ENCODE measurements around the gene APH1A. TPM values are rescaled to one million over a fixed set of nuclear protein-coding genes. Genes with fewer than 3 reads are reported as not detected.

Gene APH1A
- total and polyA plus RNA-seq, 2 of the 13 experiments (the other 11 are each of a cell fraction or from before 2014, with no cell fraction given), result 114 to 130 TPM

GRCh38 chr1:150256554-150257341 is 12.1 kb downstream of the APH1A start (continued):
- no peak for TF ChIP-seq ZNF784 (CRISPR knock-in tag; IDR thresholded peaks at IDR 0.05; ENCODE audit: borderline replicate concordance)
- TF ChIP-seq PHF20 (CRISPR knock-in tag; IDR thresholded peaks at IDR 0.05), result no peak
- peak; percentile 1 for TF ChIP-seq PHF5A (CRISPR knock-in tag; IDR thresholded peaks at IDR 0.05; ENCODE audit: low read depth, unreplicated experiment)
- 0 out of 2 replicates have a peak, but pooled peaks have one; percentile 45 for TF ChIP-seq ZBTB42 (CRISPR knock-in tag; IDR thresholded peaks at IDR 0.05)
- no peak for TF ChIP-seq TOE1 (CRISPR knock-in tag; IDR thresholded peaks at IDR 0.05)
- no peak for TF ChIP-seq KIAA2018 (CRISPR knock-in tag; IDR thresholded peaks at IDR 0.05; ENCODE audit: borderline replicate concordance)
- no peak for TF ChIP-seq PHF21A (CRISPR knock-in tag; IDR thresholded peaks at IDR 0.05)
- peak; percentile 54; the same call in 1 of the 2 replicates for TF ChIP-seq ARID4A (CRISPR knock-in tag; IDR thresholded peaks at IDR 0.05; ENCODE audit: borderline replicate concordance)
- TF ChIP-seq DMAP1 (CRISPR knock-in tag; IDR thresholded peaks at IDR 0.05), result 0 out of 2 replicates have a peak, but pooled peaks have one; percentile 13
- TF ChIP-seq SRF (IDR thresholded peaks at IDR 0.05; ENCODE audit: low read depth, low read length), result no peak
- TF ChIP-seq NR2F1 (CRISPR knock-in tag; IDR thresholded peaks at IDR 0.05), result no peak
- TF ChIP-seq ZNF563 (CRISPR knock-in tag; IDR thresholded peaks at IDR 0.05), result no peak
- peak; percentile 46; the same call in 1 of the 2 replicates for TF ChIP-seq PITX1 (CRISPR knock-in tag; IDR thresholded peaks at IDR 0.05)
- no peak for TF ChIP-seq NFE2L2 (IDR thresholded peaks at IDR 0.05; ENCODE audit: low read length)
- TF ChIP-seq POLR2A (IDR thresholded peaks at IDR 0.05; ENCODE audit: insufficient read depth in 1 of 2, low read depth in 2 of 2, low read length in 2 of 2), result peak; percentile 33 to 43; a peak in 1 of 4 replicates
- no peak for TF ChIP-seq ZNF451 (CRISPR knock-in tag; IDR thresholded peaks at IDR 0.05)

Data from HepG2 (cell line).